Activated naive CD8-positive, alpha-beta T cell treated with anti-CD3 and anti-CD28 coated beads, Interleukin-2, amount 10 ng/mL, durations not matched to agents 7 days and 5 days (primary cell): ENCODE data around the gene TGFB1. TPM values are rescaled to one million over a fixed set of nuclear protein-coding genes. Genes with fewer than 3 reads are reported as not detected.
A peak's percentile ranks its signal among the peaks of the same experiment; 100 is the strongest.

Experiments
- ATAC-seq: fragments of 150-1000 bp; cut with Tn5 transposase; one replicate; pipeline ENCODE4 v1.10.0; 2021; ENCODE audit warnings: low read depth, moderate library complexity
- POLR2A ChIA-PET: fragments of 350-600 bp; sonication (Branson Sonifier 250); formaldehyde crosslinking; loops from one replicate; lab custom pipeline; 2021; ENCODE audit warnings: antibody characterized with exemption; lab: Charles Lee
- DNase-seq: peaks from one replicate; pipeline ENCODE4 v3.0.0; 2021
- H3K27ac Mint-ChIP-seq: one replicate; pipeline ENCODE4 v1.8.0; 2022; ENCODE audit warnings: mild to moderate bottlenecking, mixed read lengths
- H3K27me3 Mint-ChIP-seq: one replicate; pipeline ENCODE4 v1.8.0; 2022; ENCODE audit warnings: mild to moderate bottlenecking, moderate library complexity, mixed read lengths
- H3K36me3 Mint-ChIP-seq: one replicate; pipeline ENCODE4 v1.8.0; 2021; ENCODE audit warnings: mild to moderate bottlenecking, mixed read lengths
- H3K4me1 Mint-ChIP-seq: one replicate; pipeline ENCODE4 v1.8.0; 2021; ENCODE audit warnings: mixed read lengths
- H3K4me3 Mint-ChIP-seq: one replicate; pipeline ENCODE4 v1.8.0; 2022; ENCODE audit warnings: mild to moderate bottlenecking, moderate library complexity, mixed read lengths
- H3K9me3 Mint-ChIP-seq: one replicate; pipeline ENCODE4 v1.8.0; 2021; ENCODE audit warnings: mixed read lengths
- total RNA-seq, 2 experiments: library from RNA; stranded (reverse); gene quantifications; one replicate each; pipeline ENCODE4 v1.2.3, GENCODE V29; 2021

Gene TGFB1
- total RNA-seq, 2 experiments from 2014 or later, result 172 to 179 TPM

DNA sequence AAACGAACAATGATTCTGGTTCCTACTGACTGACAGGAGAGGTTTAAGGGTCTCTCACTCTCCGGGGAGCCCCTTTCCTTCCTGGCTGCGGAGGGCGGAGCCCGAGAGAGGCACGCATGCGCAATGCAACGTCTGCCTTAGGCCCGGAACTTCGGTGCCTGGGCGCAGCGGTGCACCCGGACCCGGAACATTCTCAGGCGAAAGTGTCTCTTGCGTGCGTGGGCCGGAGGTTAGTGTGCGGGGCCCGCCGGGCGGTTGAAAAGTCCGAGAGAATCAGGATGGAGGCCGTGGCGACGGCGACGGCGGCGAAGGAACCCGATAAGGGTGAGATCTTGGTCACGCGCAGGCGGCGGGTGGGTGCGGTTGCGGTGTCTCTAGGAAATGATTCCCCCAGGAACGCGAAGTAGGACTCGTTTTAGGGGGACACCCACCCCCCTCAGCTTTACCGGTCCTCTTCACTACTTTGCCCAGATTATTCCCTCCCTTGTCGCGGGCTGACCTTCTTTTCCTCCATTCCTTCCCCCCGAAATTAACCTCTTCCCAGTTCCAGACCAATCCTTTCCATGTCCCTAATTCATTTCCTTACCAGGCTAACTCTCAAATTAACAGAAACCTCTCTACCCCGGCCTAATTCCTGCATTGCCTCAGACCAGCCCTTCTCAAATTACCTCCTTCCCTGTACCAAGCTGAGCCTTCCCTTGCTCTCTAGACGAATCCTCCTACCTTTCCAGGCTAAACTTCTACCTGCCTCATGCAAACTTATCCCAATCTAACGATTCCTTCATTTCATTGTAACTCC lies 43.5 kb downstream of the TGFB1 start, which contains the start of gene CCDC97:
Gene CCDC97 (plus strand): TSS at position 140 of the 799 bp plus-strand sequence. CDS start 139 bp downstream, at position 279.
- POLR2A ChIA-PET, result interaction anchor here (0.7 to 14.7 kb wide), 13 partner anchors 9 to 162 kb away, joined by 3 to 195 read pairs (median 5); partner anchors contain the start of genes B9D2 and HNRNPUL1
- H3K27me3 Mint-ChIP-seq, result no peaks in the 10 kb centered on the region

DNA sequence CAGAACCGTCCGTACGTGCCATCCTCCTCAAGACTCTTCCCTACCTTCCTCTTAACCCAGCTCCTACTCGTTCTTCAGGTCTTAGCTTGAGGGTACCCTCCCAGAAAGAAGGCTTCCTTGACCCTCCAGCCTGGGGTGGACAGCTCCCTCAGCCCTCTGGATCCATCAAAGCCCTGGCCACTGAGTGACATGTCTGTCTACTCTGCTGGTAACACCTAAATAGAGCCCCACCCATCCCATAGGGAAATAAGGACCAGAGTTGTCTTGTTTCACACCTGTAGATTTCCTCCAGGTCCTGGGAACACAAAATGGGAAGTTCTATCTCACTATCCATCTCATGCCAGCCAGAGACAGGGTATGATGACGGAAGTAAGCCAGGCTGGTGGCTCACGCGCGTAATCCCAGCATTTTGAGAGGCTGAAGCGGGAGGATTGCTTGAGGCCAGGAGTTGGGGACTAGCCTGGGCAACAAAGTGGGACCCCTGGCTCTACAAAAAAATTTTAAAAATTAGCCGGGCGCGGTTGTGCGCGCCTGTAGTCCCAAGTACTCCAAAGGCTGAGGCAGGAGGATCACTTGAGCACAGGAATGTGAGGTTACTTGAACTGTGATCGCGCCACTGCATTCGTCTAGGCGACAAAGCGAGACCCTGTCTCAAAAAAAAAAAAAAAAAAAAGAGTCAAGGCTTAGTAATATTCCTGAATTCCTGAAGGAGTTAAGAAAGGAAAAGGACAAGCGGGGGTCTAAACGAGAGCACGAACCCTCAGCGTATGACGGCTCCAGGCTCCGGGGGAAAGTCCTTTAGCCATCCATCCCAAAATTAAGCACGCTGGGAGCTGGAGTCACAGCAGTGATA lies 44.3 kb downstream of the TGFB1 start:
- DNase-seq, result no peak
- peak overlapping the region; percentile 91 for H3K4me3 Mint-ChIP-seq
- H3K27me3 Mint-ChIP-seq, result no peaks in the 10 kb centered on the region
- H3K27ac Mint-ChIP-seq, result peak overlapping the region; percentile 96
- H3K9me3 Mint-ChIP-seq, result no peaks in the 10 kb centered on the region
- H3K4me1 Mint-ChIP-seq, result peaks cover 58% of the 10 kb centered on the region
- ATAC-seq, result no peak
- H3K36me3 Mint-ChIP-seq, result peaks cover 29% of the 10 kb centered on the region
- POLR2A ChIA-PET, result interaction anchor here (0.7 to 14.7 kb wide), 19 partner anchors 10 to 161 kb away, joined by 3 to 195 read pairs (median 5); partner anchors contain the start of genes B9D2, HNRNPUL1 and TGFB1

More for the DNA sequence above, 43.5 kb downstream of the TGFB1 start, which contains the start of gene CCDC97:
- peak; percentile 62 for ATAC-seq
- peaks cover 50% of the 10 kb centered on the region for H3K4me1 Mint-ChIP-seq
- H3K27ac Mint-ChIP-seq, result peak within 1 kb of the TSS; percentile 96
- H3K36me3 Mint-ChIP-seq, result peaks cover 26% of the 10 kb centered on the region
- no peaks in the 10 kb centered on the region for H3K9me3 Mint-ChIP-seq
- peak within 1 kb of the TSS; percentile 91 for H3K4me3 Mint-ChIP-seq
- peak; percentile 93 for DNase-seq

DNA sequence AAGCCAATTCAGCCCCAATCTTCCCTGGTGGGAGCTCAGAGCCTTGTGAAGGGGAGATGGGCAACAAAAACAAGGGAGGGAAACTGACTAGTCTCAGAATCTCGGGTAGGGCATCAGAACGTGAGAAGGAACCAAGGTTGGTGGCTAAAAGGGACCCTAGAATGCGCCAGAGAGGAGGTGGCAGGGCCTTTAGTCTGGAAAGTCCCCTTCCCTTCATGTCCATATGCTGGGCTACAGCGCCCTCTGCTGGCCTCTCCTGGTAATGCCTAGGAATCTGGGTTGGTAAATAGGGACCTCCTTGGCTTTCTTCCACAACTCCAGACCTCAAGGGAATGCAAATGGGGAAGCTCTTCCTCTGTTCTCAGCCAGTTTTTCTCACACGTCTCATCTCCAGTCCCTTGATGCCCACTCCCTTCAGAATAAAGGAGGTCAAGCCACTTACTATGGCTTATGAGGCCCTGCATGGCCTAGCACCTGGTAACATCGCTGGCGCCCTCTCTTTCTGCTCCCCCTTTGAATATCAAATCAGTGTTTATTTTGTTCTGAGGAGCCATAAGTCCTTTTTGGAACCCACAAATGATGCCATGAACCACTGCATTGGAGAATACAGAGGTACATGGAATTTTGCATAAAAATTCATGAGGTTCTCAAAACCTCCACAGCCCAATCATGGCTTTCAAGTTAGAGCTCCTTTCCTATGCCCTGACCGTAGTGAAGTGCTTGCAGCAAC lies 45.1 kb downstream of the TGFB1 start:
- peak overlapping the region; percentile 91 for H3K4me3 Mint-ChIP-seq
- H3K27me3 Mint-ChIP-seq, result no peaks in the 10 kb centered on the region
- POLR2A ChIA-PET, result interaction anchor here (0.9 to 14.7 kb wide), 13 partner anchors 9 to 104 kb away, joined by 3 to 195 read pairs (median 6); partner anchors contain the start of genes B9D2, HNRNPUL1 and TGFB1
- H3K27ac Mint-ChIP-seq, result peak overlapping the region; percentile 96
- DNase-seq, result peak; percentile 93
- no peaks in the 10 kb centered on the region for H3K9me3 Mint-ChIP-seq
- ATAC-seq, result peak; percentile 41
- peaks cover 65% of the 10 kb centered on the region for H3K4me1 Mint-ChIP-seq
- H3K36me3 Mint-ChIP-seq, result peaks cover 34% of the 10 kb centered on the region

DNA sequence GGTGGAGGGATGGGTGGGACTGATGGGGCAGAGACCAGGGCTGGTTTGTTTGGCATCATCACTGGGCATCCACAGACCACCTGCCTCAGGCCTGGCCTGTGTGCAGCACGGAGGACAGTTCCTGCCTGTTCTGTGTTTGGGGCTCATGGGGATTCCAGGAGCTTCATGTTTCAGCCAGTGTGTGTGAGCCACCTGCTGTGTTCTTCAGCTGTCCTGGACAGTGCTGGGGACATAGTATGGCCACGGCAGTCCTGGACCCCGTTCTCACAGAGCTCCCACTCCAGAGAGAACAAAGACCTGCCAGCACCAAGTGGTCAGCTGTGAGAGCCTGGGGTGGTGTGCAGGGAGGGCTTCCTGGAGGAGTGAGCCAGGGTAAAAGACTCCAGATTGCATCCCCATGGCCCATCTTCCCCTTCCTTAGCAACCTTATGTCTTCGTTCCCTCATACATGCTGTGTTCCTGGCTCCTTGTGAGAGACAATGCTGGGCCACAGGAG lies 45.7 kb downstream of the TGFB1 start:
- POLR2A ChIA-PET, result interaction anchor here (0.7 to 14.7 kb wide), 13 partner anchors 9 to 104 kb away, joined by 3 to 195 read pairs (median 7); partner anchors contain the start of genes B9D2, HNRNPUL1 and TGFB1
- Mint-ChIP-seq H3K4me3 (peak overlapping the region; percentile 91), H3K4me1 (peaks cover 67% of the 10 kb centered on the region), H3K27ac (peak overlapping the region; percentile 96), H3K36me3 (peaks cover 29% of the 10 kb centered on the region), H3K27me3 (no peaks in the 10 kb centered on the region), H3K9me3 (no peaks in the 10 kb centered on the region)
- no peak for DNase-seq
- ATAC-seq, result peak; percentile 1

DNA sequence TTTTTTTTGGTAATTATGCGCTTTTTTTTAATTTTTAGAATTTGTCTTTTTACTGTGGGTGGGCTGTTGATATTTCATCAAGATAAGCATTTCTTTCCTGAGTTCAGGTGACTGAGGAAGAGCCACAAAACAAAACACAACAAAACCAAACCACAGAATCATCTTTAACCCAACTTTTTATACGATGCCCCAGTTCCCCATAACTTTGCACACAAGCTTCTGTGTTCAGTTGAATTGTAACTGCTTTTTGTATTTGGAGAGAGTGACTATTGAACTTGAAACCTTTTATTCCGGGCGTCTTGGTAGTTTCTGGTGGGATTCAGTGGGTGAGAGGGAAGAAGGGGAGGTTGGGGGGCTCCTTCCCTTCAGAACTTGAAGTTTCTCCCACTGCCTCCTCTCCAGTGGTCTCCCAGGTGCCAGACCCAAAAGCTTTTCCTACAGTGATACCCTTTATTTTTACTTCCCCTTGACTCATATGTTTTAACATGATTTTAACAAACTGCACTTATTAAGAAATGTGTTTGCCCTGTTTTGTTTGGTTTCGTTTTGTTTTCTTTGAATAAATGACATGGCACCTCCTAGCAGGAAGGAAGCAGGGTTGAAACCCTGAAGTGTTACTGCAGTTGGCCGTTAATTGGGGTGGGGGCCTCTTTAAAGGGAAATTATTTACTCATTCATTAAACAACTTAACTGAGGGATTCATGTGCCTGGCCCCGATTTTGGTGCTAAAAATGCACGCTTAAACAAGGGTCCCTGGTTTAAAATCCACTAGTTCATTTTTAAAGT lies 46.4 kb downstream of the TGFB1 start:
- ATAC-seq, result no peak
- peaks cover 28% of the 10 kb centered on the region for H3K36me3 Mint-ChIP-seq
- H3K27ac Mint-ChIP-seq, result peak overlapping the region; percentile 96
- H3K9me3 Mint-ChIP-seq, result no peaks in the 10 kb centered on the region
- peak overlapping the region; percentile 91 for H3K4me3 Mint-ChIP-seq
- DNase-seq, result no peak
- POLR2A ChIA-PET, result interaction anchor here (0.5 to 14.7 kb wide), 11 partner anchors 9 to 118 kb away, joined by 3 to 195 read pairs (median 5); partner anchors contain the start of genes B9D2 and HNRNPUL1
- peaks cover 71% of the 10 kb centered on the region for H3K4me1 Mint-ChIP-seq
- no peaks in the 10 kb centered on the region for H3K27me3 Mint-ChIP-seq

DNA sequence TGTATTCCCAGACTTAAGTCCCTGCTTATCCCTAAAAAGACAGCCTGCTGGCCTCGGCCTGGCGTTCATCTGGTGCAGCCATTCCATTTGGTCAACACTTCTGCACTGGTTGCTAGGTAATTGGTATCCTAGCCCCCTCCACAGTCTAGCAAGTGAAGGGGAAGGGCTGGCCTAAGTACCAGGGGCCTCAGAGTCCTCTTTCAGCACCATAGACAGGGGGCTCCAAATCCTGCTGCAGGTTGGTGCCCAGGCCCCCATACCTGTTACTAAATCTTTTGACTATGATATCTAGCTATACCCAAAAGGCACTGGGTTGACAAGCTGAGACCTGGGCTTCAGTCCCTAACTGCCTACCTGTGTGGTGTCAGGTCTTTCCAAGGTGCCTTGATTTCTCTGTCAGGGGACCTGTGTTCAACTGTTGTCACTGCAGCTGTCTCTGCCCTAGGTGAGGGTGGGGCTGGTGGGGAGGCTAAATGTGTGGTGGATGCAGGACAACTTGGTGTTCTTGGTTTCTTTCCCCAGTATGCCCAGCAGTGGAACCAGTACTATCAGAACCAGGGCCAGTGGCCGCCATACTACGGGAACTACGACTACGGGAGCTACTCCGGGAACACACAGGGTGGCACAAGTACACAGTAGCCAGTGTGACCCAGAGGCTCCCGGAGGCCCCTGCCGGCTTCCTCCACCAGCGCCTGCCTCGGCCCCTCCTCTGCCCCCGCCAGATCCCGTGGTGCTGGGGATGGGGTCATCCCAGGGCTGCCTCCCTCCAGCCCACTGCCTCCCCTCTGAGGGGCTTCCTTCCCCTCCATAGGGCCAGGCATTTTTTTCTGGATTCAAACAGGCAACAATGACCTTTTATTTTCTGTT lies 47.6 kb downstream of the TGFB1 start:
- POLR2A ChIA-PET, result interaction anchor here (1.2 to 14.7 kb wide), 3 partner anchors 11 to 102 kb away, joined by 3 to 195 read pairs (median 5); partner anchors contain the start of gene HNRNPUL1
- Mint-ChIP-seq H3K4me1 (peaks cover 72% of the 10 kb centered on the region), H3K27me3 (no peaks in the 10 kb centered on the region), H3K36me3 (peaks cover 29% of the 10 kb centered on the region), H3K4me3 (peak overlapping the region; percentile 91), H3K27ac (peak overlapping the region; percentile 96), H3K9me3 (no peaks in the 10 kb centered on the region)
- DNase-seq, result no peak
- ATAC-seq, result no peak

DNA sequence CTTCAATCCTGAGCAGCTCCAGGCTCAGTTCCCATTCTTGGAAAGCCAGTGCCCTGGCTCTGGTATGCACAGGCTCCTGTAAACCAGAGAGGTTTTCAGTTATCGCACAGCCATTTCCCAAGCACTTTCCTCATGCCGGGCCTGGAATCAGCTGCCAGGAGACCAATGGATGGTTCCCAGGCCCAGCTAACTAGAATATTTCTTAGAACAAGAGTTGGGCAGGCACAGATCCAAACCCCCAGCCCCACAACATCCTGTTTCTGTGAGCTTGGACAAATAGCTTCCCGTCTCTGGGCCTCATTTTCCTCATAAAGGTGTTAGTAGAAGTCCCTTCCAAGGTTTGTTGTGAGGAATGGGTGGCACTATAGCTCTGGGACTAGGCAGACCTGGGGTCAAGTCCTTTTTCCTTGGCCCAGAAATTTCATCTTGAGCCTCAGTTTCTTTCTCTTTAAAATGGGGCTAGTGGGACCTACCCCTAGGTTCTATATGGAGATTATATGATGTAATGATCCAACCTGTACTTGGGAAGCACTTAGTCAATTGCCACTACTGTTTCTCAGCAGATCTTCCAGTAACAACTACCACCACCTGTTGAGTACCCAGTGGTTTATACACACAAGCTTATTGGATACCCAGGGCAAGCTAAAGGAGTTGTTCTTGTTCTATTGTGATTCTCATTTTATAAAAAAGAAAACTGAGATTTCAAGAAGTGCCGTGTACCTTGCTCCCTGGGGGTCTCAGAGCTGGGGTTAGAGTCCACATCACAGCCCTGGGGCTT lies 48.8 kb downstream of the TGFB1 start:
- POLR2A ChIA-PET, result interaction anchor here (0.5 to 14.7 kb wide), 5 partner anchors 10 to 215 kb away, joined by 3 to 195 read pairs (median 5); partner anchors contain the start of gene HNRNPUL1
- Mint-ChIP-seq H3K36me3 (peaks cover 26% of the 10 kb centered on the region), H3K9me3 (no peaks in the 10 kb centered on the region), H3K4me1 (peaks cover 75% of the 10 kb centered on the region), H3K4me3 (peak overlapping the region; percentile 20), H3K27ac (peak overlapping the region; percentile 94), H3K27me3 (no peaks in the 10 kb centered on the region)
- ATAC-seq (no peak), DNase-seq (no peak)

DNA sequence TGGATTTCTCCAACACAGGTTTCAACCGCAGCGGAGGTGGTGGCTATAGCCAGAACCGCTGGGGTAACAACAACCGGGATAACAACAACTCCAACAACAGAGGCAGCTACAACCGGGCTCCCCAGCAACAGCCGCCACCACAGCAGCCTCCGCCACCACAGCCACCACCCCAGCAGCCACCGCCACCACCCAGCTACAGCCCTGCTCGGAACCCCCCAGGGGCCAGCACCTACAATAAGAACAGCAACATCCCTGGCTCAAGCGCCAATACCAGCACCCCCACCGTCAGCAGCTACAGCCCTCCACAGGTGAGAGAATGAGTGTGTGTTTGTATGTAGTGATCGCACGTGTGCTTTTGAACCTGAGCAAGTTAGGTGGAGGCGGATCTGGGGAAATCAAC lies 49.8 kb downstream of the TGFB1 start:
- H3K4me1 Mint-ChIP-seq, result peaks cover 80% of the 10 kb centered on the region
- POLR2A ChIA-PET, result interaction anchor here (0.5 to 14.7 kb wide), 7 partner anchors 9 to 215 kb away, joined by 3 to 195 read pairs (median 4); partner anchors contain the start of gene HNRNPUL1
- H3K9me3 Mint-ChIP-seq, result no peaks in the 10 kb centered on the region
- H3K27ac Mint-ChIP-seq, result peak overlapping the region; percentile 94
- H3K4me3 Mint-ChIP-seq, result peak overlapping the region; percentile 69
- no peak for DNase-seq
- peaks cover 31% of the 10 kb centered on the region for H3K36me3 Mint-ChIP-seq
- H3K27me3 Mint-ChIP-seq, result no peaks in the 10 kb centered on the region
- no peak for ATAC-seq

DNA sequence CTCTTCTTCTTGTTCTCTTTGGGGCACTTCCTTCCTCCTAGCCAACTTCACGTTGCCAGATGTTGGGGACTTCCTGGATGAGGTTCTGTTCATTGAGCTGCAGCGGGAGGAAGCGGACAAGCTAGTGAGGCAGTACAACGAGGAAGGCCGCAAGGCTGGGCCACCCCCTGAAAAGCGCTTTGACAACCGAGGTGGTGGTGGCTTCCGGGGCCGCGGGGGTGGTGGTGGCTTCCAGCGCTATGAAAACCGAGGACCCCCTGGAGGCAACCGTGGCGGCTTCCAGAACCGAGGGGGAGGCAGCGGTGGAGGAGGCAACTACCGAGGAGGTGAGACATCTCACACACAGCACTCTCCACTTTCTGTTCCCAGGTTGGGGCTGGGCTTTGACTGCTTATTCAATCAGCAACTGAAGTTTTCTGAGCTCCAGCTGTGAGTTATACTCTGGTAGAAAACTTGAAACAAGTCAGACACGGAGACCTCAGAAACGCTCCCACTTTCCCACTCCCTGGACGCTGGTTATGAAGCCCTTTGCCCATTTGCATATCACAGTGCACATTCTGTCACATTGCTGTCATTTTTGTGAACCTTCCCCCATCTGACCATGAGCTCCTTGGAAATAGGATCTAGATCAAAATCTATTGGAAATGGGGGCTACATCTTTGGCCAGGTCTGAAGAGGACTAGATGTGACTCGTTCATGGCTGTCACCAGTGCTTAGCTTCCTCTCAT lies 50.9 kb downstream of the TGFB1 start:
- Mint-ChIP-seq H3K27me3 (no peaks in the 10 kb centered on the region), H3K4me1 (peaks cover 79% of the 10 kb centered on the region), H3K36me3 (peaks cover 35% of the 10 kb centered on the region), H3K9me3 (no peaks in the 10 kb centered on the region), H3K4me3 (peak overlapping the region; percentile 69), H3K27ac (peak overlapping the region; percentile 94)
- ATAC-seq (peak; percentile 70), DNase-seq (peak; percentile 83)
- POLR2A ChIA-PET, result interaction anchor here (0.6 to 14.7 kb wide), 11 partner anchors 9 to 99 kb away, joined by 3 to 195 read pairs (median 4); partner anchors contain the start of gene HNRNPUL1
